HG02588 (cell line): ENCODE data around the gene HSP90AA1.
"Not testable (repeated sequence)": the region's sequence is repeated elsewhere in the genome, so short reads cannot be mapped to it uniquely, and the experiment has no call there.

Source experiments
- ATAC-seq: cut with Tn5 transposase; IDR thresholded peaks from one replicate; pipeline ENCODE4 v1.9.1; 2021; ENCODE audit warnings: mild to moderate bottlenecking, moderate library complexity; ENCODE audit not compliant: unreplicated experiment

Gene HSP90AA1

DNA sequence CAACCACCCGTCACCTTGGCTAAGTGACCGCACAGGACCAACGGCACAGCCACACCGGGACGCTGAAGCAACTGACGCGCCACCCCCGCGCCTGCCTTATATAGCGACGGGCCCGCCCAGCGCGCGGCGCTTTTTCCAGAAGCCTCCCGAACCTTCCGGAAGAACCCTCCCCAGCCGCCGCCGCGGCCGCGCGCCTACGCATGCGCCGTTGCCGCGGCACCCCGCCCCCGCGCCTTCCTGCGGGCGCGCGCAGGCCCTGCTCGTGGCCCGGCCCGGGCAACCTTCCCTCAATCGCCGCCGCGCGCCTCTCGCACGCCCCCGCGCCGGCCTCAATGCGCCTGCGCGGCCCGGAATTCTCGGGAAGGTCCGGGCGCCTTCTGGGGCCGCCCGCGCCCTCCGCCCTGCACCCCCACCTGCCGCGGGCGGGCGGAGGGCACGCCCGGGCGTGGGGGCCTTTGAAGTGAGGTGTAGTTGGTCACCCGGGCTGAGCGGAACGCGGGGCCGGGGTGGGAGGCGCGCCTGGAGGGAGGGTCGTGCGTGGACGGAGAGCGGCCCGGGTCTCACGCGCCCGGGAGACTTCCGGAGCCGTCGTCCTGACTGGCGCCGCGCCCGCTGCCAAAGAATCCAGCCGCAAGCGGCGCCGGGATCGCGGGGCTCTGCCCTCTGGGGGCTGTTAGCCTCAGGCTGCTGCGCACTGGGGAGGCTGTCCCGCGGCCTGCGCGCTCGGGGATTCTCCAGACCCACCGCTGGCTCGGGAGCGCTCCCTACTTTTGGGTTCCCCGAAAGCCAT lies at the start of gene HSP90AA1:
Gene HSP90AA1 (minus strand): TSS at position 73 of the 790 bp plus-strand sequence. CDS start 666 bp downstream, outside the sequence.
- peak; percentile 75 for ATAC-seq

DNA sequence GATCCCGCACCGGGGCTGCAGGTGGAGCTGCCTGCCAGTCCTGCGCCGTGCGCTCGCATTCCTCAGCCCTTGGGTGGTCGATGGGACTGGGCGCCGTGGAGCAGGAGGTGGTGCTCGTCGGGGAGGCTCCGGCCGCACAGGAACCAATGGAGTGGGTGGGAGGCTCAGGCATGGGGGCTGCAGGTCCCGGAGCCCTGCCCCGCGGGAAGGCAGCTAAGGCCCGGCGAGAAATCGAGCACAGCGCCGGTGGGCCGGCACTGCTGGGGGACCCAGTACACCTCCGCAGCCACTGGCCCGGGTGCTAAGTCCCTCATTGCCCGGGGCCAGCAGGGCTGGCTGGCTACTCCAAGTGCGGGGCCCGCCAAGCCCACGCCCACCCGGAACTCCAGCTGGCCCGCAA lies 48.6 kb upstream of the HSP90AA1 start:
- not testable (repeated sequence) for ATAC-seq

DNA sequence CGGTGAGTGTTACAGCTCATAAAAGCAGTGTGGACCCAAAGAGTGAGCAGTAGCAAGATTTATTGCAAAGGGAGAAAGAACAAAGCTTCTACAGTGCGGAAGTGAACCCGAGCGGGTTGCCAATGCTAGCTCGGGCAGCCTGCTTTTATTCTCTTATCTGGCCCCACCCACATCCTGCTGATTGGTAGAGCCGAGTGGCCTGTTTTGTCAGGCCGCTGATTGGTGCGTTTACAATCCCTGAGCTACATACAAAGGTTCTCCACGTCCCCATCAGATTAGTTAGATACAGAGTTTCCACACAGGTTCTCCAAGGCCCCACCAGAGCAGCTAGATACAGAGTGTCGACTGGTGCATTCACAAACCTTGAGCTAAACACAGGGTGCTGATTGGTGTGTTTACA lies 47.9 kb upstream of the HSP90AA1 start:
- ATAC-seq, result not testable (repeated sequence)

DNA sequence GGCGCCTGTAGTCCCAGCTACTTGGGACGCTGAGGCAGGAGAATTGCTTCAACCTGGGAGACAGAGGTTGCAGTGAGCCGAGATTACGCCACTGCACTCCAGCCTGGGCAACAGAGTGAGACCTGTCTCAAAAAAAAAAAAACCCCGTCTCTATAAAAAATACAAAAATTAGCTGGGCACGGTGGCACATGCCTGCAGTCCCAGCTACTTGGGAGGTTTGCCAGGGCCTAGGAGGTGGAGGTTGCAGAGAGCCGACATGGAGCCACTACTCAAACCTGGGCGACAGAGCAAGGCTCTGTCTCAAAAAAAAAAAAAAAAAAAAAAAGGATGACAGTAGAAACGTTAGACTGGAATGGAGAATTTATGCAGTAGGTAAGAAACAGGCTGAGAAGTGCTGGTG lies 47.2 kb upstream of the HSP90AA1 start:
- not testable (repeated sequence) for ATAC-seq

- no peak for ATAC-seq
These were observed 44.9 kb upstream of the HSP90AA1 start for GRCh38 chr14:102131741-102132140.

DNA sequence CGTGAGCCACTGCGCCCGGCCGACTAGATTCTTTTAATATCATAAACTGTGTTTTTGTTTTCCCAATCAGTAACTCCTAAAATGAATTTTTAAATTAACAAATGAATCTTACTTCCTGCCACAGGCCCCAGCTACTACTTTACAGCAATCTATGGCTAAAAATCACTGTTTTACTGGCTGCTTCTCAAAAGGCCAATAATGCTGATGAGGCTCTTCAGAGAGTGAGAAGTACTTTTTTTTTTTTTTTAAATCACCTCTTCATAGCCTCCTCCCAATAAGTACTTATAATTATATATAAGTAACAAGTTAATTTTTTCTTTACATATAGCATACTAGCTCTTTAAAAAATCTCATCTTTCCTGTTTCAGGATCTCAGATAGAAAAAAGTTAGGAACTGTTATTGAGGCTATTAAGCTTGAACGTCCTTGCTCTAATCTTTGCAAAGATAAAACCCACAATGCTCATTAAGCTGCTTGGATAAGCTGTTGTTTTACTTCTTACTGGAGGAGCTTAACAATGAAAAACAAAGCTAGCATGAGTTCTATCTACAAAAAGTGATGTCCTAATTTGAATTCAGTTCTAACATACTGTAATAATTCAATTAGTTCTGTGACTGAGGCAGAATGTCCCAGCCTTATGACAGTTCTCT lies 40.1 kb upstream of the HSP90AA1 start:
- no peak for ATAC-seq

DNA sequence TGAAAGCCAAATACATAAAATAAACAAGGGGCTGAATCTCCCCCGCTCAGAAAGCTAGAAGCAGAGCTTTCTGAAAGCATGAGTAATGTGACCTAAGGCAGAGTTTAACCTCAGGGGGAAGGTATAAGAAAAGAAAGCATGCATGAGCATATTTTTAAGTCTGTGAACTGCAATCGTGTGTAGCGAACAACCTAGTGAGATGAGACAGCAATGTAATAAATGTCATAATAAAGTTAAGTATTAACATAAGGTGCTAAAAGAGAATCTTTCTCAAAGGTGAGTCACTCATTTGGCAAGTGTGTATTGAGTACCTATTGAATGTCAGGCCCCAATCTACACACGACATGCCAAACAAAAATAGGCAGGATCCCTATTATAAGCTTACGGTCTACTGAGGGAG lies 38.7 kb upstream of the HSP90AA1 start:
- no peak for ATAC-seq

DNA sequence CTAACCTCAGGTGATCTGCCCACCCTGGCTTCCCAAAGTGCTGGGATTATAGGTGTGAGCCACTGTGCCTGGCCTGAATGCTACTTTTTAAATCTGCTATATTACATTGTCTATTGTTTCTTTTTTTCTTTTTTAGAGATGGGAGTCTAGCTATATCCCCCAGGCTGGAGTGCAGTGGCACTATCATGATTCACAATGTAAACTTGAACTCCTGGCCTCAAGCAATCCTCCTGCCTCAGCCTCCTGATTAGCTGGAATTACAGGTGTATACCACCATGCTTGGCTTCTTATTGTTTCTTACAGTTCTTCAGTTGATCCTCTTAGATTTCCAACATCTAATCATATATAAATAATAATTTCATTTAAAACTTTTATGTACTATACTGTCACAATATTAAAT lies 37.6 kb upstream of the HSP90AA1 start:
- no peak for ATAC-seq

DNA sequence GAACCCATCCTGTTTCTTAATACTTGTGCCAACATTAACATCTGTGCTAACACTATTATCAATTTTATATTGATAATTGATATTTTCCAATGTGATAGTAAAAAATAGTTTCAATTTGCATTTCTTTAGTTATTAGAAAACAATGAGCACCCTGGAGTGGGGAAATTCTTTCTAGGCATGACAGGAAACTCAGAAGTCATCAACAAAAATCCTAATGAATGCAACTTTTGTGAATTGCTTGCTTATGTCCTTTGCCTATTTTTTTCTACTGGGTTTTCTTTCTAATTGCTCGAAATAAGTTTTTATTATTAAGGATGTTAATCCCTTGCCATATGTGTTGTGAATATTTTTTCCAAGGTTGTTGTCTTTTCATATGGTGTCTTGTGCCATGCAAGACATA lies 34.7 kb upstream of the HSP90AA1 start:
- no peak for ATAC-seq

DNA sequence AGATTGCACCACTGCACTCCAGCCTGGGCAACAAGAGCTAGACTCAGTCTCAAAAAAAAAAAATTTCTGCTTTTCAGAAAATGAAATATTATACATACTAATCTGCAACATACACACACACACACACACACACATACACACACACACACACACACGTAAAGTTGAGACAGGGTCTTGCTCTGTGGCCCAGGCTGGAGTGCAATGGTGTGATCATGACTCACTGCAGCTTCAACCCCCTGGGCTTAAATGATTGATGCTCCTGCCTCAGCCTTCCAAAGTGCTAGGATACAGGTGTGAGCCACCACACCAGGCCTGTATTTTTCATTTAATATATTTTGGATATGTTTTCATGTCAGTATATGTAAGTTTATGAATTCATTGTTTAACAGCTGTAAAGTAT lies 34.0 kb upstream of the HSP90AA1 start:
- no peak for ATAC-seq

DNA sequence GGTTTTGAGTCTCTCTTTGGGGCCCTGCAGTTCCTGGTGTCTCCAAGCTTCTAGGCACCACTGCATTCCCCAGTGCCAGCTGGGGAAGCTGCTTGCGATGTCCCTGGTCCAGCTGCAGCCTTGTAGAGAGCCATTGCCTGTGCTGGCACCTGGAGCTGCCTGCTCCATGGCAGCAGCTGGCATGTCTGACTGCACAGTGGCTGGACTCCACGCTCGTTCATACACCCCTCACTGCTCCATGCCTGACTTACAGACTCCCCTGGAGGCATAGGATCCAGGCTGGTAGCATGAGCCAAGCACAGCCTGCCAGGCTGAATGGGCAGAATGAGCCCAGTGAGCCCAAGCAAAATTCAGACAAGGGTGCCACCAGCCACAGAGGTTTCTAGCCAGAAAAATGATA lies 31.0 kb upstream of the HSP90AA1 start:
- ATAC-seq, result no peak

GRCh38 chr14:102116361-102117180 lies 29.7 kb upstream of the HSP90AA1 start:
- ATAC-seq, result no peak

DNA sequence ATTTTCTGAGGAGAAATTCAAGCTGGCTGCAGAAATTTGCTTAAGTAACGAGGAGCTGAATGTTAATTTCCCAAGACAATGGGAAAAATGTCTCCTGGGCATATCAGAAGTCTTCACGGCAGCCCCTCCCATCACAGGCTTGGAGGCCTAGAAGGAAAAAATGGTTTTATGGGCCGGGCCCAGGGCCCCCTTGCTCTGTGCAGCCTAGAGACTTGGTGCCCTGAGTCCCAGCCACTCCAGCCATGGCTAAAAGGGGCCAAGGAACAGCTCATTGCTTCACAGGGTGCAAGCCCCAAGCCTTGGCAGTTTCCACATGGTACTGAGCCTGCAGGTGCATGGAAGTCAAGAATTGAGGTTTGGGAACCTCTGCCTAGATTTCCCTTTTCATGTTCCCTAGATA lies 24.3 kb upstream of the HSP90AA1 start:
- no peak for ATAC-seq

DNA sequence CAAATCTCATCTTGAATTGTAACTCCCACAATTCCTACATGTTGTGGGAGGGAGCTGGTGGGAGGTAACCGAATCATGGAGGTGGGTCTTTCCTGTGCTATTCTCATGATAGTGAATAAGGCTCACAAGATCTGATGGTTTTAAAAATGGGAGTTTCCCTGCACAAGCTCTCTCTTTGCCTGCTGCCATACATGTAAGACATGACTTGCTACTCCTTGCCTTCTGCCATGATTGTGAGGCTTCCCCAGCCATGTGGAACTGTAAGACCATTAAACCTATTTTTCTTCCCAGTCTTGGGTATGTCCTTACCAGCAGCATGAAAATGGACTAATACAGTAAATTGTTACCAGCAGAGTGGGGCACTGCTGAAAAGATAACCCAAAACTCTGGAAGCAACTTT lies 22.5 kb upstream of the HSP90AA1 start:
- ATAC-seq, result not testable (repeated sequence)

DNA sequence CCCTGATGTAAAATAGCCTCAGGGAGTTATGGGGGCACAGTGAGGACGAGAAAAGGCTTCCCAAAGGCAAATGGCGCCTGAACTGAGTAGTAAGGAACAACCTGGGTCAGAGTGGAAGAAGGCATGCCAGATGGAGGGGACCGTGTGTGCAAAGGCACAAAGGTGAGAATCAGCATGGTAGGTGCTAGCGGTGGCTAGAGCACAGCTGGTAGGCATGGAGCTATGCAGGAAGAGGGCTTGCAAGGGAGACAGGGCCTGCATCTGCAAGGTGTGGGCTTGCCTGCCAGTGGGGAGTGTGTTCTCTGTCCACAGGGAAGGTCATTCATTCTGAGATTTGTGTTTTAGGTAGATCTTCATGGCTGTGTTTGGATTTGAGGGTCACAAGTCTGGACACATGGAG lies 18.5 kb upstream of the HSP90AA1 start:
- no peak for ATAC-seq

DNA sequence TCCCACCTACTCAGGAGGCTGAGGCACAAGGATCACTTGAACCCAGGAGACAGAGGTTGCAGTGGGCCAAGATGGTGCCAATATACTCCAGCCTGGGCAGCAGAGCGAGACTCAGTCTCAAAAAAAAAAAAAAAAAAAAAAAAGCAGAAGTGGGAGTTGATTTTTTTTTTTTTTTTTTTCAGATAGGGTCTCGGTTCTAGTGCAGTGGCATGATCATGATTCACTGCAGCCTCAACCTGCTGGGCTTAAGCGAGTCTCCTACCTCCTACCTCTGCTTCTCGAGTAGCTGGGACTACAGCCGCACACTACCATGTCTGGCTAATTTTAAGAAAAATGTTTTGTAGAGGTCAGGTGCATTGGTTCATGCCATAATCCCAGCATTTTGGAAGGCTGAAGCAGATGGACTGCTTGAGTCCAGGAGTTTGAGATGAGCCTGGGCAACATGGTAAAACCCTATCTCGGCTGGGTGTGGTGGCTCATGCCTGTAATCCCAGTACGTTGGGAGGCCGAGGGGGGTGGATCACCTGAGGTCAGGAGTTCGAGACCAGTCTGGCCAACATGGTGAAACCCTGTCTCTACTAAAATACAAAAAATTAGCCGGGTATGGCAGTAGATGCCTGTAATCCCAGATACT lies 16.3 kb upstream of the HSP90AA1 start:
- ATAC-seq, result no peak

DNA sequence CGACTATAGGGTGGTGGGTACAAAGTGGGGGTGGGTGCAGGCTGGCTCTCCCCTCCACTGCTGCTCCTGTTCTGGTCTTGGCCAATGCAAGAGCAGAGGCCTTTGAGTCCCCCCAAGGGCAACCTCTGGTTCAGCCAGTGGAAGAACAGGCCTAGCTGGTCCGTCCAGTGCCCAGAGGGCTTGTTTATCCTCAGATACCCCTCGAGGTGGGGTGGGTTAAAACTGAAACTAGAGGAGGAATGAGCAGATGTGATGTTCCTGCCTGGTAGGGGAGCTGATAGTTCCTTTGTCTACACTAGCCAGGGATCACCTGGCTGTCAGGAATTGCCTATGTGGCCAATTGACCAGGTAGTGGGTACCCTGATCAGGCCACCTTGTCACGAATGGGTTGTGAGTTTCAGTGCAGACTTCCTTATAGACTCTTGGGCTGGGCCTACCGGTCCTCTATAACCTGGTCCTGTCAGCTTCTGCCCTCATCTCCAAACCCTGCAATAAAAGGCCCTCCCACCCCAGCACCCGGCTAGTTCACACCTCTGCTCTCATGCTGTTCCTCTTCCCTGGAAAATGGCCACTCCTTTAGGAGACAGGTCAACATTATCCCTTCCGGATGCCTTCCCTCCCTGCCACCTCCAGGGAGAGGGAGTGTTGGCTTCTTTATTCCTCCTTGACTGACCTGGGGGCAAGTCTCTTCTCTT lies 10.7 kb upstream of the HSP90AA1 start:
- no peak for ATAC-seq

- ATAC-seq, result no peak
These were observed 9.8 kb upstream of the HSP90AA1 start for GRCh38 chr14:102096569-102097188.

GRCh38 chr14:102095871-102096568 lies 9.2 kb upstream of the HSP90AA1 start:
- ATAC-seq, result no peak
